GM03348 (cell line): ENCODE measurements around the gene MALT1.

Experiments
- DNase-seq: peaks from one replicate; pipeline ENCODE4 v3.0.0; 2012; ENCODE audit warnings: low spot score

MALT1 gene

GRCh38 chr18:58653814-58654509, 17.3 kb upstream of the MALT1 start:
- no peak for DNase-seq

- no peak for DNase-seq
These were observed 16.2 kb upstream of the MALT1 start for GRCh38 chr18:58654896-58655614.

GRCh38 chr18:58657081-58657480, 14.2 kb upstream of the MALT1 start:
- no peak for DNase-seq

GRCh38 chr18:58657494-58657893, 13.8 kb upstream of the MALT1 start:
- DNase-seq, result no peak

GRCh38 chr18:58659691-58660090, 11.6 kb upstream of the MALT1 start:
- no peak for DNase-seq

GRCh38 chr18:58660915-58661314, 10.3 kb upstream of the MALT1 start:
- DNase-seq, result no peak

GRCh38 chr18:58661423-58661822, 9.8 kb upstream of the MALT1 start:
- DNase-seq, result peak; percentile 48

- DNase-seq, result peak; percentile 14
These were observed 9.1 kb upstream of the MALT1 start for GRCh38 chr18:58662118-58662517.

- peak; percentile 38 for DNase-seq
These were observed 5.1 kb upstream of the MALT1 start for GRCh38 chr18:58666176-58666575.

GRCh38 chr18:58668211-58668610, 3.1 kb upstream of the MALT1 start:
- no peak for DNase-seq

- DNase-seq, result no peak
These were observed 2.4 kb upstream of the MALT1 start for GRCh38 chr18:58668897-58669296.

GRCh38 chr18:58669731-58670378, 1.4 kb upstream of the MALT1 start:
- no peak for DNase-seq

GRCh38 chr18:58670404-58671110, 708 bp upstream of the MALT1 start:
- DNase-seq, result no peak

- DNase-seq, result peak; percentile 67
These were observed 633 bp downstream of the MALT1 start for GRCh38 chr18:58671632-58672564.

GRCh38 chr18:58674159-58674558, 2.9 kb downstream of the MALT1 start:
- no peak for DNase-seq

GRCh38 chr18:58674863-58675472, 3.7 kb downstream of the MALT1 start:
- DNase-seq, result no peak

GRCh38 chr18:58676270-58676669, 5.0 kb downstream of the MALT1 start:
- no peak for DNase-seq

GRCh38 chr18:58682429-58683069, 11.3 kb downstream of the MALT1 start:
- DNase-seq, result peak; percentile 41

- no peak for DNase-seq
These were observed 16.6 kb downstream of the MALT1 start for GRCh38 chr18:58687871-58688308.

- DNase-seq, result no peak
These were observed 19.0 kb downstream of the MALT1 start for GRCh38 chr18:58690259-58690658.
